Naive thymus-derived CD8-positive, alpha-beta T cell (primary cell): ENCODE measurements around the gene CCDC124. TPM values are rescaled to one million over a fixed set of nuclear protein-coding genes. Genes with fewer than 3 reads are reported as not detected.
"Not testable (repeated sequence)": the region's sequence is repeated elsewhere in the genome, so short reads cannot be mapped to it uniquely, and the experiment has no call there.

ENCODE experiments used
- ATAC-seq, 2 donors: fragments of 150-1000 bp; cut with Tn5 transposase in 1 of 2; sonication (Bioruptor Pico), chemical (Tn5 transposase) in 1 of 2; 1 replicate in 1 of 2; 2 replicates in 1 of 2; pipeline ENCODE4 v1.10.0; 2021; ENCODE audit warnings: mild to moderate bottlenecking in 2 of 2, moderate library complexity in 2 of 2
- POLR2A ChIA-PET: fragments of 350-600 bp; sonication (Branson Sonifier 250); formaldehyde crosslinking; loops from one replicate; lab custom pipeline; 2021; ENCODE audit warnings: antibody characterized with exemption; lab: Charles Lee
- DNase-seq, 10 donors: peaks; one replicate each; pipeline versions ENCODE4 v3.0.0 to v3.0.0-alpha.2; 2020 to 2022
- H3K27ac Mint-ChIP-seq, 10 donors: one replicate each; pipeline ENCODE4 v1.8.0; 2020 to 2022; ENCODE audit warnings: mild to moderate bottlenecking in 10 of 10, mixed read lengths in 10 of 10, moderate library complexity in 4 of 10, inconsistent platforms in 1 of 10
- H3K27me3 Mint-ChIP-seq, 5 donors: one replicate each; pipeline ENCODE4 v1.8.0; 2021 to 2022; ENCODE audit warnings: mixed read lengths in 5 of 5
- H3K36me3 Mint-ChIP-seq, 3 donors: one replicate each; pipeline ENCODE4 v1.8.0; 2020 to 2022; ENCODE audit warnings: mixed read lengths in 3 of 3, mild to moderate bottlenecking in 2 of 3, inconsistent platforms in 1 of 3
- H3K4me1 Mint-ChIP-seq, 4 donors: one replicate each; pipeline ENCODE4 v1.8.0; 2021 to 2022; ENCODE audit warnings: mixed read lengths in 4 of 4
- H3K4me3 Mint-ChIP-seq, 10 donors: one replicate each; pipeline ENCODE4 v1.8.0; 2020 to 2022; ENCODE audit warnings: mild to moderate bottlenecking in 10 of 10, mixed read lengths in 10 of 10, moderate library complexity in 6 of 10, inconsistent platforms in 1 of 10
- H3K9me3 Mint-ChIP-seq, 9 donors: one replicate each; pipeline ENCODE4 v1.8.0; 2020 to 2022; ENCODE audit warnings: mixed read lengths in 9 of 9, mild to moderate bottlenecking in 3 of 9, inconsistent platforms in 1 of 9, moderate library complexity in 1 of 9
- polyA plus RNA-seq, 3 donors: library from polyadenylated mRNA; unstranded; fragments of 300-500 nt; fragmentation: Illumina TruSeq; gene quantifications; one replicate each; pipeline ENCODE4 v1.2.3, GENCODE V29; 2021
- total RNA-seq, 8 experiments: library from RNA in 2 of 8; stranded (reverse) in 2 of 8; gene quantifications; one replicate each; pipeline ENCODE4 v1.2.3 and lab custom pipeline; 2021 to 2026

Gene CCDC124
- total and polyA plus RNA-seq, 5 experiments from 2014 or later, result 36.2 to 53.6 (median 36.9) TPM

DNA sequence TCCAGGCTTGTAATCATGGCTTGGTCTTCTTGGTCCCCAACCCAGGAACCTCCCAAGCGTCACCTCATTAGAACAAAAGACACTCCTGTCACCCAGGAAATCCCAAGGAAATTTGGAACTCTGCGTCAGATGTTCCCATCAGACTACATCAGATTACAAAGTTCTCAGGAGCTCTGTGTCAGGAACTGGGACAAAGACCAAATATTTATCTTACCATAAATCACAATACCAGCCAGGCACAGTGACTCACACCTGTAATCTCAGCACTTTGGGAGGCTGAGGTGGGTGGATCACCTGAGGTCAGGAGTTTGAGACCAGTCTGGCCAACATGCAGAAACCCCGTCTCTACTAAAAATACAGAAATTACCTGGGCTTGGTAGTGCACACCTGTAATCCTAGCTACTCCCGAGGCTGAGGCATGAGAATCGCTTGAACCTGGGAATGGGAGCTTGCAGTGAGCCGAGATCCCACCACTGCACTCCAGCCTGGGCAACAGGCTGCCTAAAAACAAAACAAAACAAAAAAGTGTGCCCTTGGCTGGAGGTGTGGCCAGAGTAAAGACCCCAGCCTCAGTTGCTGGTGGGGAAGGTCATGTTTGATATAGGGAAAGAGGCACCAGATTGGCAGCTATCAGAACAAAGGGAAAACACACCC, 16.7 kb upstream of the CCDC124 start:
- H3K4me3 Mint-ChIP-seq, result no peak overlapping the region
- DNase-seq (no peak), ATAC-seq (no peak)
- H3K27ac Mint-ChIP-seq, result no peak overlapping the region
- peaks cover 0 to 4% (median 3%) of the 10 kb centered on the region in 5 donors for H3K27me3 Mint-ChIP-seq
- POLR2A ChIA-PET, result interaction anchor here (0.6 kb wide), 1 partner anchor 113 kb away, joined by 6 read pairs; no protein-coding TSS in a partner anchor
- peaks cover 0 to 4% (median 0%) of the 10 kb centered on the region in 3 donors for H3K36me3 Mint-ChIP-seq
- H3K9me3 Mint-ChIP-seq, result peaks cover 0 to 11% (median 0%) of the 10 kb centered on the region in 9 donors
- H3K4me1 Mint-ChIP-seq, result no peaks in the 10 kb centered on the region

DNA sequence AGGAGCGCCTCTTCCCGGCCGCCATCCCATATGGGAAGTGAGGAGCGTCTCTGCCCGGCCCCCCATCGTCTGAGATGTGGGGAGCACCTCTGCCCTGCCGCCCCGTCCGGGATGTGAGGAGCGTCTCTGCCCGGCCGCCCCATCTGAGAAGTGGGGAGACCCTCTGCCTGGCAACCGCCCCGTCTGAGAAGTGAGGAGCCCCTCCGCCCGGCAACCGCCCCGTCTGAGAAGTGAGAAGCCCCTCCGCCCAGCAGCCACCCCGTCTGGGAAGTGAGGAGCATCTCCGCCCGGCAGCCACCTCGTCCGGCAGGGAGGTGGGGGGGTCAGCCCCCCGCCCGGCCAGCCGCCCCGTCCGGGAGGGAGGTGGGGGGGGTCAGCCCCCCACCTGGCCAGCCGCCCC, 14.7 kb upstream of the CCDC124 start:
- ATAC-seq, H3K4me1 Mint-ChIP-seq, H3K27ac Mint-ChIP-seq, DNase-seq, H3K36me3 Mint-ChIP-seq, POLR2A ChIA-PET, H3K4me3 Mint-ChIP-seq, H3K27me3 Mint-ChIP-seq: not testable (repeated sequence)
- H3K9me3 Mint-ChIP-seq, result peaks cover 0 to 10% (median 0%) of the 10 kb centered on the region in 9 donors

DNA sequence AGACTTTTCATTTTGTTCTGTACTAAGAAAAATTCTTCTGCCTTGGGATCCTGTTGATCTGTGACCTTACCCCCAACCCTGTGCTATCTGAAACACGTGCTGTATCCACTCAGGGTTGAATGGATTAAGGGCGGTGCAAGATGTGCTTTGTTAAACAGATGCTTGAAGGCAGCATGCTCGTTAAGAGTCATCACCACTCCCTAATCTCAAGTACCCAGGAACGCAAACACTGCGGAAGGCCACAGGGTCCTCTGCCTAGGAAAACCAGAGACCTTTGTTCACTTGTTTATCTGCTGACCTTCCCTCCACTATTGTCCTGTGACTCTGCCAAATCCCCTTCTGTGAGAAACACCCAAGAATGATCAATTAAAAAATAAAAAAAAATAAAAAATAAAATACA, 13.7 kb upstream of the CCDC124 start:
- H3K27ac Mint-ChIP-seq, ATAC-seq, H3K4me3 Mint-ChIP-seq, DNase-seq, H3K9me3 Mint-ChIP-seq, H3K4me1 Mint-ChIP-seq, H3K27me3 Mint-ChIP-seq, POLR2A ChIA-PET, H3K36me3 Mint-ChIP-seq: not testable (repeated sequence)

- ATAC-seq (no peak), DNase-seq (no peak)
- H3K4me1 Mint-ChIP-seq, result no peaks in the 10 kb centered on the region
- H3K27ac Mint-ChIP-seq, result no peak overlapping the region
- H3K4me3 Mint-ChIP-seq, result no peak overlapping the region
- H3K9me3 Mint-ChIP-seq, result peaks cover 0 to 2% (median 0%) of the 10 kb centered on the region in 9 donors
- H3K27me3 Mint-ChIP-seq, result peaks cover 0 to 4% (median 0%) of the 10 kb centered on the region in 5 donors
- no peaks in the 10 kb centered on the region for H3K36me3 Mint-ChIP-seq
- POLR2A ChIA-PET, result interaction anchor here (0.6 kb wide), 1 partner anchor 498 kb away, joined by 4 read pairs; no protein-coding TSS in a partner anchor
These were observed 12.3 kb upstream of the CCDC124 start for GRCh38 chr19:17920527-17920926.

- ATAC-seq, result no peak
- Mint-ChIP-seq H3K36me3 (no peaks in the 10 kb centered on the region), H3K27ac (no peak overlapping the region), H3K27me3 (peaks cover 0 to 4% (median 2%) of the 10 kb centered on the region in 5 donors), H3K9me3 (no peaks in the 10 kb centered on the region), H3K4me1 (no peaks in the 10 kb centered on the region), H3K4me3 (no peak overlapping the region)
- POLR2A ChIA-PET, result no interaction called here
- peak in 1 of 10 donors; percentile 21 for DNase-seq
These were observed 10.7 kb upstream of the CCDC124 start for GRCh38 chr19:17922138-17922537.

DNA sequence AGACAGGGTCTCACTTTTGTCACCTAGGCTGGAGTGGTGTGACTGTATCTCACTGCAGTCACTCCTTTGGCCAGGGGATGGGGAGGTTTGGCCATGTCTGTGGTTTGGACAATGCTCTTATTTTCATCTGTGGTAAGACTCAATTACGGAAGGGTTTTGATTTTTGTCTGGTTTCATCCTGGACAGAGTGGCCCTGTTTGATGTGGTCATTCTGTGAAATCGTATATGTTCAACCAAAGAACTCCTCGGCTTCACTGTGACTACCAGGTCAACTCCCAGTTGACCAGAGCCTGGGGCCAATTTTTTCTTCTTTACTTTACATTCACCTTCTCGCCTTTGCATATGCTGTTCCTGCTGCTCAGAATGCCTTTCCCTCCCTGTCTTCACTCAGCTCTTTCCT, 6.8 kb upstream of the CCDC124 start:
- Mint-ChIP-seq H3K27ac (no peak overlapping the region), H3K4me3 (no peak overlapping the region), H3K36me3 (no peaks in the 10 kb centered on the region), H3K4me1 (no peaks in the 10 kb centered on the region), H3K27me3 (peaks cover 0 to 4% (median 2%) of the 10 kb centered on the region in 5 donors), H3K9me3 (no peaks in the 10 kb centered on the region)
- POLR2A ChIA-PET, result no interaction called here
- ATAC-seq (no peak), DNase-seq (no peak)

GRCh38 chr19:17929056-17929455, 3.8 kb upstream of the CCDC124 start:
- Mint-ChIP-seq H3K36me3 (no peaks in the 10 kb centered on the region), H3K27ac (no peak overlapping the region), H3K27me3 (peaks cover 0 to 4% (median 2%) of the 10 kb centered on the region in 5 donors), H3K4me3 (no peak overlapping the region), H3K4me1 (peaks cover 6 to 24% (median 18%) of the 10 kb centered on the region in 4 donors), H3K9me3 (no peaks in the 10 kb centered on the region)
- ATAC-seq, result no peak
- POLR2A ChIA-PET, result interaction anchor here (8.5 kb wide), 1 partner anchor 71 kb away, joined by 292 read pairs; the partner anchor contains the start of gene RPL18A
- DNase-seq, result no peak

DNA sequence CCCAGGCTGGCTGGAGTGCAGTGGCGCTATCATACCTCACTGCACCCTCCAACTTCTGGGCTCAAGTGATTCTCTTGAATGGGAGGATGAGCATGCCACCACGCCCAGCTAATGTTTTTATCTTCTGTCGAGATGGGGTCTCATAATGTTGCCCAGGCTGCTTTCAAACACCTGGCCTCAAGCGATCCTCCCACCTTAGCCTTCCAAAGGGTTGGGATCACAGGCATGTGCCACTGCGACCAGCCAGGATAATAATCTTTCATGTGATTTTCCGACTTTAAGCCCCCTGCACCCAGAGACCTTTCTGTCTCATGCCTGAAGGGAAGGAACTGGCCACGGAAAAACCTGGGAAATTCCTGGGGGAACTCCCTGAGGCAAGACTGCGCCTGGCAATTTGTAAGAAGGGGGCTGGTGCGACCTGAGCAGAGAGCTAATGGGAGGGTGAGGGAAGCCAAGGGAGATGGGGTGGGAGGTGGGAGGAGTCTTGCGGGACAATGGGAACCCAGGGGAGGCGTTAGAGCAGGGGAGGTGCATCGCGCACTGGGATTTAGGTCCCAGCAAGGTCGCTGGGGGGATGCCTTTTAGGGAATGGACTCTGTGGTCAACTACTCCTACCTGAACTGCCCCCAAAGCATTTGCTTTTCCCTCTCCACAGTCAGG, 1.2 kb upstream of the CCDC124 start:
- H3K27ac Mint-ChIP-seq, result peak overlapping the region in 7 of 10 donors; percentile 46 to 80 (median 70)
- H3K9me3 Mint-ChIP-seq, result no peaks in the 10 kb centered on the region
- DNase-seq (no peak), ATAC-seq (no peak)
- peaks cover 0 to 3% (median 2%) of the 10 kb centered on the region in 5 donors for H3K27me3 Mint-ChIP-seq
- H3K36me3 Mint-ChIP-seq, result peaks cover 0 to 2% (median 0%) of the 10 kb centered on the region in 3 donors
- H3K4me3 Mint-ChIP-seq, result peak overlapping the region; percentile 41 to 97 (median 78)
- peaks cover 6 to 29% (median 22%) of the 10 kb centered on the region in 4 donors for H3K4me1 Mint-ChIP-seq
- POLR2A ChIA-PET, result interaction anchor here (1.0 to 8.5 kb wide), 12 partner anchors 15 to 640 kb away, joined by 3 to 292 read pairs (median 6); partner anchors contain the start of genes KCNN1, RPL18A, SLC5A5 and SSBP4

- H3K27me3 Mint-ChIP-seq, result peaks cover 0 to 3% (median 0%) of the 10 kb centered on the region in 5 donors
- H3K27ac Mint-ChIP-seq, result peak overlapping the region; percentile 37 to 99 (median 97)
- no peak for ATAC-seq
- no peak for DNase-seq
- POLR2A ChIA-PET, result interaction anchor here (0.6 to 8.5 kb wide), 27 partner anchors 9 to 485 kb away, joined by 3 to 292 read pairs (median 5); partner anchors contain the start of genes ARRDC2, IL12RB1, JAK3 and RAB3A
- H3K4me3 Mint-ChIP-seq, result peak overlapping the region; percentile 86 to 97 (median 93)
- no peaks in the 10 kb centered on the region for H3K9me3 Mint-ChIP-seq
- peaks cover 0 to 6% (median 0%) of the 10 kb centered on the region in 3 donors for H3K36me3 Mint-ChIP-seq
- H3K4me1 Mint-ChIP-seq, result peaks cover 6 to 32% (median 23%) of the 10 kb centered on the region in 4 donors
These were observed 757 bp downstream of the CCDC124 start for GRCh38 chr19:17933414-17934129.

DNA sequence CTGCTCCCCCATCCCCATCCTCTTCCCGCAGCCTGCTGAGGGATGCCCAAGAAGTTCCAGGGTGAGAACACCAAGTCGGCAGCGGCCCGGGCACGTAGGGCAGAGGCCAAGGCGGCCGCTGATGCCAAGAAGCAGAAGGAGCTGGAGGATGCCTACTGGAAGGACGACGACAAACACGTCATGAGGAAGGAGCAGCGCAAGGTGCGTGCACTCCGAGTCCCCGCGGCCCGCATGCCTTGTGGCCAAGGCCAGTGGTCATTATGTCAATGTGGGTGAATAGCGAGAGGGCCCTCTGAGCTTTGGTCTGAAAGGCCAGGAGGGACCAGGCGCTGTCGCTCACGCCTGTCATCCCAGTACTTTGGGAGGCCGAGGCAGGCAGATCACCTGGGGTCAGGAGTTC, 3.6 kb downstream of the CCDC124 start:
- no peaks in the 10 kb centered on the region for H3K9me3 Mint-ChIP-seq
- no peaks in the 10 kb centered on the region for H3K27me3 Mint-ChIP-seq
- peaks cover 0 to 16% (median 0%) of the 10 kb centered on the region in 3 donors for H3K36me3 Mint-ChIP-seq
- no peak for ATAC-seq
- POLR2A ChIA-PET, result interaction anchor here (0.6 to 8.5 kb wide), 3 partner anchors 60 to 78 kb away, joined by 3 to 292 read pairs (median 37); partner anchors contain the start of gene RPL18A
- H3K27ac Mint-ChIP-seq, result no peak overlapping the region
- peaks cover 6 to 32% (median 23%) of the 10 kb centered on the region in 4 donors for H3K4me1 Mint-ChIP-seq
- DNase-seq, result no peak
- H3K4me3 Mint-ChIP-seq, result no peak overlapping the region

DNA sequence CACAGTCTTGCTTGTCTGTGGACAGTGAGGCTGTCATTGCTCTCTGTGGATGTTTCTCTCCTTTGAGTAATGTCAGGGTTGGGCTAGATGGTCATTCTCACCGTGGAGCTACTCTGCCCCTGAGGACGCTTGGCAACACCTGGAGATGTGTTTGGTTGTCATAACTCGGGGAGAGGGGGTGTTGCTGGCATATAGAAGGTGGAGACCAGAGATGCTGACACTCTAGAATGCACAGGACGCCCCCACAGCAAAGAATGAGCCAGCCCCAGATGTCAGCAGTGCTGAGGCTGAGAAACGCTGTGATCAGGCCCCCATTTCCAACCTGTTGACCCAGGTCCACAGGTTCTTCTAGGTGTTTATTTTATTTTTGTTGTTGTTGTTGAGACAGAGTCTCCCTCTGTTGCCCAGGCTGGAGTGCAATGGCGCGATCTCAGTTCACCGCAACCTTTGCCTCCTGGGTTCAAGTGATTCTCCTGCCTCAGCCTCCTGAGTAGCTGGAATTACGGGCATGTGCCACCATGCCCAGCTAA, 4.6 kb downstream of the CCDC124 start:
- Mint-ChIP-seq H3K4me1 (peaks cover 6 to 26% (median 18%) of the 10 kb centered on the region in 4 donors), H3K4me3 (no peak overlapping the region), H3K27ac (no peak overlapping the region), H3K27me3 (no peaks in the 10 kb centered on the region), H3K9me3 (no peaks in the 10 kb centered on the region), H3K36me3 (peaks cover 0 to 16% (median 0%) of the 10 kb centered on the region in 3 donors)
- DNase-seq (no peak), ATAC-seq (no peak)
- POLR2A ChIA-PET, result interaction anchor here (0.8 to 8.5 kb wide), 7 partner anchors 10 to 79 kb away, joined by 3 to 292 read pairs (median 8); partner anchors contain the start of gene RPL18A
